ENCODE results near the gene ASIC2.

DNA sequence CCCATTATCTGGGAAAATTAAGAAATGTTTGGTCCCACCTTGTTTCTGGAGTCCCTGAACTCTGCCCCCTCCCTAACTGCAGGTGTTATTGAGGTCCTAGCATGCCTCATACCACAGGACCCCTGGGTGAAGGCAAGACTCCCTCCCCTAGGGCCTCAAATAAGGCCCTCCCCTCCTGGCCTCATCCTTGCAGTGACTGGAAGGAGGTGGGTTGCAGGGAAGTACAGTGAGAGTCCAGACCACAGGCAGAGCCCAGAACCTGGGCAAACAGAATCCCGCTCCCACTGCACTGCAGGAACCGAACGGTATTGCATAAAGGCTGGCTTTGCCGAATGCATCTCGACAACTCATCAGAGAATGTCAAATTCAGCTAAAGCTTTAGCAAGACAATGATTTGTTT is 126.6 kb downstream of the ASIC2 start:
- TF ChIP-seq, protein P1, sequence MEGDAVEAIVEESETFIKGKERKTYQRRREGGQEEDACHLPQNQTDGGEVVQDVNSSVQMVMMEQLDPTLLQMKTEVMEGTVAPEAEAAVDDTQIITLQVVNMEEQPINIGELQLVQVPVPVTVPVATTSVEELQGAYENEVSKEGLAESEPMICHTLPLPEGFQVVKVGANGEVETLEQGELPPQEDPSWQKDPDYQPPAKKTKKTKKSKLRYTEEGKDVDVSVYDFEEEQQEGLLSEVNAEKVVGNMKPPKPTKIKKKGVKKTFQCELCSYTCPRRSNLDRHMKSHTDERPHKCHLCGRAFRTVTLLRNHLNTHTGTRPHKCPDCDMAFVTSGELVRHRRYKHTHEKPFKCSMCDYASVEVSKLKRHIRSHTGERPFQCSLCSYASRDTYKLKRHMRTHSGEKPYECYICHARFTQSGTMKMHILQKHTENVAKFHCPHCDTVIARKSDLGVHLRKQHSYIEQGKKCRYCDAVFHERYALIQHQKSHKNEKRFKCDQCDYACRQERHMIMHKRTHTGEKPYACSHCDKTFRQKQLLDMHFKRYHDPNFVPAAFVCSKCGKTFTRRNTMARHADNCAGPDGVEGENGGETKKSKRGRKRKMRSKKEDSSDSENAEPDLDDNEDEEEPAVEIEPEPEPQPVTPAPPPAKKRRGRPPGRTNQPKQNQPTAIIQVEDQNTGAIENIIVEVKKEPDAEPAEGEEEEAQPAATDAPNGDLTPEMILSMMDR (IDR thresholded peaks at IDR 0.05 in 8 of 11, conservative IDR thresholded peaks at IDR 0.05 in 3 of 11): no peak
- no peak for TF ChIP-seq POLR2AphosphoS5 (IDR thresholded peaks at IDR 0.05)
